CD4-positive, alpha-beta T cell treated with Interleukin-2 at 100 ng/mL for 4 hours (primary cell): Measurements from ENCODE around the gene SLC35D2.
A peak's percentile ranks its signal among the peaks of the same experiment; 100 is the strongest.

Experiments used
- DNase-seq: peaks from one replicate; pipeline ENCODE4 v3.0.0-alpha.2; 2020; ENCODE audit warnings: low spot score

Gene SLC35D2

DNA sequence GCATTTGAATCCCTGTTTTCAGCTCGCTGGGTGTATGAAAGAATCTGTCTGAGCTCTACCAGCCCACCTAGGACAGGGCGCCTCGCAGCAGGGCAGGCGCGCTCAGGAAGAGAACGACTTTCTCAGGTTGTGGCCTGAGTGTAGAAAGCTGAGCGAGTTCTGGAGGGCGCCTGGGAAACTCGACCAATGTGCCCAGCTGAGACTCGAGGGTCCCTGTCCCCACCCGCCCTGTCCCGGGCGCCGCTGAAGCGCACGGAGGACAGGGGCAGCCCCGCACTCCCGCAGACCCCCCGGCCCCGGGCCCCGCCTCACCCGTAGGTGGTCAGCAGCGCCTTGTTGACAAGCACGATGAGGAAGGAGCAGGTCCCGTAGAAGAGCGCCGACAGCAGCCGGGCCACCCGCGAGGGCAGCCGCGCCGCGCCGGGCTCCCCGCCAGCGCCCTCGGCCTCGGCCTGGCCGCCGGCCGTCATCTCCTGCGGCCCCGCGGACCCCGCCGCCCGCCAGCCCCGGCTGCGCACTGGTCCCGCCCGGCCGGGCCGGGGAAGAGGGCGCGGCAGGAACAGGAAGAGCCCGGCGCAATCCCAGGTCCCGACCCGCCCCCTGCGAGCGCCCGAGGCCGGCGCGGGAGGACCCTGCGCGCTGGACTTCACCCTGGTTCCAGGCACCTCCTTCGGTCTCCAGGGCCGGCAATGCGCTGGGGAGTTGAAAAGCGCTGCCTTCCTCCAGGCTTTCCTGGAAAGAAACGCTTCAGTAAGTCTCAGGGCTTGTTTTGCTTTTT lies at the start of gene SLC35D2:
Gene SLC35D2 (minus strand): TSS at position 547 of the 778 bp plus-strand sequence. CDS start 77 bp downstream, at position 470.
- DNase-seq = peak; percentile 14

DNA sequence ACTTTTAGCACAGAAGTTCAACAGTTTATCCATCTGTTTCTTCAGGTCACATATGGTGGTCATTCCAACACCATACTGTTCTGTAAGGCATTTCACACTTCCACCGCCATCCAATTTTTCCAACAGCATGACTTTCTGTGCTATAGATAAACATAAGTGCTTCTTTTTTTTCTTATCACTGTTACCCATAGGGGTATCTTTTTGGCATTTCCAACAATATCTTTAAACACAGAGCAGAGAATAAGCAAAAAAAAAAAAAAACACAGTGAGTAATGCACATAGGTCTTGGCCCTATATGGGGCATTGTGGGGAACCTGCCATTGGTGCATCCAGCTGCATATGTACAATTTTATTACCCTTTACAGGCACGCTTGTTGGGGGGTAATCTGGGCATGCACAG lies 46.9 kb upstream of the SLC35D2 start:
- DNase-seq = no peak

GRCh38 chr9:96429732-96430131 lies 46.2 kb upstream of the SLC35D2 start:
- no peak for DNase-seq

DNA sequence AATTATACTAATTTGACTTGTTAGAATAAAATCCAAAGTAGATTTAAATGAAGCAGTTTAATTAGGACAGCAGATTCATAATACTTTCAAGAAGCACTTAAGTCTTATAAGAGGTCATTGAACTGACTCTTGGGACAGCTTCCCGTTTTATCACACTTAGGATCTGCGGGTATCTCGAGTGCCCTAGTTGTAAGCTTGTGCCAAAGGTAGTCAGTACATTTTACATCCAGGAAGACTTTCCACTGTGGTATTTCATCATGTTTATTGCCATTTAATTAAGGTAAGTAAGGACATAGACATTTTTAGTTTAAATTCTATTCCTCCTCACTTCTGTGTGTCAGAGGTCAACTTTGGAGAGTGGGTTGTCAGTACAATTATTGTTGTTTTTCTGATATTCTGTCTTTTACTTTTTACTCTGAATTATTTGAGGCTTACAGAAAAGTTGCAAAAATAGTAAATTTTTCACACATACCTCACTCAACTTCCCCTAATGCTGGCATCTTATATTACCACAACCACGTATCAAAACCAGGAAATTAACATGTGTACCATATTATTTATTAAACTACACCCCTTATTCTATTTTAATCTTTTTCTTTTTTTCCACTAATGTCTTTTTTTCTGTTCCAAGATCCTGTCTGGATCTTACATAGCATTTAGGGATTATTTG lies 42.1 kb upstream of the SLC35D2 start:
- peak; percentile 23 for DNase-seq

GRCh38 chr9:96423985-96424336 lies 40.5 kb upstream of the SLC35D2 start:
- DNase-seq = no peak

DNA sequence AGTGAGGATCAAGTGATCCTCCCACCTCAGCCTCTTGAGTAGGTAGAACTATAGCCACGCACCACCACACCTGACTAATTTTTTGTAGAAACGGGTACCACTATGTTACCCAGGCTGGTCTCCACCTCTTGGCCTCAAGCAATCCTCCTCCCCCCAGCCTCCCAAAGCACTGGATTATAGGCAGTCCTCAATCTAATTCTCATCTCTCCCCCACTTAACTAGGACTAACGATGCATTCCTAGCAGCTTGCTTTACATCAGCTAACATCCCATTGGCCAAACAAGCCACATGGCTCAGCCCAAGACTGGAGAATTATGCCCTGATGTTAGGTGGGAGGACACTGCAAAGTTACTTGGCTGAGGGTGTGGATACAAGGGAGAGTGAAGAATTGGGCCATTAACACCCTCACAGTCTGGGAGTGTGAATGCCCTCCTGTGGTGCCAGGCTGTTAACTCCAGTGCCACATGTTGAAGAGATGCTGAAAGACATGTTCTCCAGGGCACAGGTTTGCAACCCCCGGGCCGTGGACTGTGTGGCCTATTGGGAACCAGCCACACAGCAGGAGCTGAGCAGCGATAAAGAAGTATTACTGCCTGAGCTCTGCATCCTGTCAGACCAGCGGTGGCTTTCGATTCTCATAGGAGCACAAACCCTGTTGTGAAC lies 39.9 kb upstream of the SLC35D2 start:
- no peak for DNase-seq

DNA sequence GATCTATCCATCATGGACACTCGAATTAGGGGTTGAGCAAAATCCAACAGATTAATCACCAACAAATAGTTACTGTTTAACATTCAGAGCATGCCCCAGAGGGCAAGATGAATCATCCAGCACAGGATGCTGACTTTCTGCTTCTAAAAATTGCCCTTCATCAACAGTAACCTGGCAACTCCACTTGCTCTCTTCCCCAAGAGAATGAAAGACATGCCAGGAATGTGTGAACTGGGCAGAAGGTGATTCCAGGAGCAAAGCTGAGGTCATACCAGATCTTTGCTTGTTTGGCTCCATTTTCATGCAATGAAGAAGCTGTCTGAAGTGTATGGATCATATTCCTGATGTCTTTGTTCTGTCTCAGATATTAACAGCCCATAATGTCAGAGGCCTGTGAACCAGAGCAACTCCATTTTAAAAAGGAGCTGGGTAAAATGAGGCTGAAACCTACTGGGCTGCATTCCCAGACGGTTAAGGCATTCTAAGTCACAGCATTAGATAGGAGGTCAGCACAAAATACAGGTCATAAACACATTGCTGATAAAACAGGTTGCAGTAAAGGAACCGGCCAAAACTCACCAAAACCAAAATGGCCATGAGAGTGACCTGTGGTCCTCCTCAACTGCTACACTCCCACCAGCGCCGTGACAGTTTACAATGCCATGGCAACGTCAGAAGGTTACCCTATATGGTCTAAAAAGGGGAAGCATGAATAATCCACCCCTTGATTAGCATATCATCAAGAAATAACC lies 37.1 kb upstream of the SLC35D2 start:
- DNase-seq = peak; percentile 62

GRCh38 chr9:96419691-96419969 lies 36.1 kb upstream of the SLC35D2 start:
- no peak for DNase-seq

GRCh38 chr9:96418920-96419690 lies 35.6 kb upstream of the SLC35D2 start:
- DNase-seq = peak; percentile 58

DNA sequence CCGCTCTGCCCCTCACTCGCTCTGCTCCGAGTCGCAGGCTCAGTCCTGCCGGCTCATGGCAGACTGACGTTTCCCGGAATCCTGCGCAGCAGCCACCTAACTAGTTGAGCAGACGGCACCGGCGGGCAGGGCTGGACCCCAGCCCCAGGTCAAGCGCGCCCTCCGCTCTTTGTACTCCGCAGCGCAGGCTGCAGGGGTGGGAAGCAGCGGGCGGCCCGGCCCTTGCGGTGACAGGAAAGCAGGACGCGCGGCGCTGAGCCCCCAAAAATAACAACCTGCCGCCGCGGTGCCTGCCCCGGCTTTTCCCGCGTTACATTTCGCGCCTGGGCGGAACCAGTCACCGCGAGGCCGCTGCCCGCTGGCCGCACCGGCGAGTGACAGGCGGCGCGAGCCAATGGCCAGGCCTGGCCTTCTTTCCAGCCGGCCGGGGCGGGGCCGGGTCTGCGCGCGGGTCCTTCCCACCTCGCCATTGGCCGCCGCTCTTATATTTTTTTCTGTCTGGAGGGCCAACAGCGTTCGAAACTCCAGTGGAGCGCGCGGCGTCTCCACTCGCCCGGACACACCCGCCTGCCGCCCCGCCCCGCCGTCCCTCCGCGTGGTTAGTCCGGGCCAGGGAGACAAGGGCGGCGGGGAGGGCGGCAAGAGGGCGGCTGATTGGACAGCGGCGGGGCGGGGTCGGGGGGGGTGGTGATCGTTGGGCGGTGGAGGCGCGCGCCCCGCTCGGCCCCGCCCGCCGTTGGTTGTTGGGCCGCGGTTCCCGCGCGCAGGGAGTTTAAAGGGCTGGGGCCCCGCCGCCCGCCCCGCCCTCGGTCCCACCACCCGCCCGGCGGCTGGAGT lies 34.8 kb upstream of the SLC35D2 start, which contains the start of gene ZNF367:
Gene ZNF367 (minus strand): TSS at position 288 of the 837 bp plus-strand sequence. CDS start 338 bp downstream, outside the sequence.
- peak; percentile 95 for DNase-seq

- DNase-seq = peak; percentile 31
Observed at GRCh38 chr9:96417661-96418082, 34.2 kb upstream of the SLC35D2 start.

- DNase-seq = peak; percentile 89
Observed at GRCh38 chr9:96417051-96417586, 33.6 kb upstream of the SLC35D2 start.

GRCh38 chr9:96413302-96414221 lies 30.1 kb upstream of the SLC35D2 start:
- DNase-seq = peak; percentile 32

DNA sequence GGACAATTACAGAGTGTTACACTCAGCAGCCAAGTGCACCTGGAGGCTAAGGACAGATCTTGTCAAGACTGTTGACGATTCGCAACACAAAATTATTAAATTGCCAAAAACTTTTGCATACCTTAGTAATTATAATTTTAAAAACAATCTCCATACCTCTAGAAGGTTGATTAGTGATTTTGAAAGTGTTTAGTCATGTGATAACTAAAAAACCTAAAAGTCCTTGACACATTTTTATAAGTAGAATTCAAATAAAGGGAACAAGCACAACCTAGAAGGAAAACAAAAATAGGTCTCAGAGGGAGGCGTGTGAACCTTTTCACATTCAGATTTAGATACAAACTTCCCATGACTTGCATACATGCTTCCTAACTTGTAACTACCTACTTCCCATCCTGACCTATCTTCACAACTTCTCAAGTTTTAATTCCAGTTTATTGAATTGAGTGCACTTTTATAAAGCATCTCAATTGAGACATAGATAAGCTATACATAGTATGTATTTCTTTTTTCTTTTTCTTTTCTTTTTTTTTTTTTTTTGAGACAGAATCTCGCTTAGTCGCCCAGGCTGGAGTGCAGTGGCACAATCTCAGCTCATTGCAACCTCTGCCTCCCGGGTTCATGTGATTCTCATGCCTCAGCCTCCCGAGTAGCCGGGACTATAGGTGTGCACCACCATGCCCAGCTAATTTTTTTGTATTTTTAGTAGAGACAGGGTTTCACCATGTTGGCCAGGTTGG lies 28.8 kb upstream of the SLC35D2 start:
- no peak for DNase-seq

DNA sequence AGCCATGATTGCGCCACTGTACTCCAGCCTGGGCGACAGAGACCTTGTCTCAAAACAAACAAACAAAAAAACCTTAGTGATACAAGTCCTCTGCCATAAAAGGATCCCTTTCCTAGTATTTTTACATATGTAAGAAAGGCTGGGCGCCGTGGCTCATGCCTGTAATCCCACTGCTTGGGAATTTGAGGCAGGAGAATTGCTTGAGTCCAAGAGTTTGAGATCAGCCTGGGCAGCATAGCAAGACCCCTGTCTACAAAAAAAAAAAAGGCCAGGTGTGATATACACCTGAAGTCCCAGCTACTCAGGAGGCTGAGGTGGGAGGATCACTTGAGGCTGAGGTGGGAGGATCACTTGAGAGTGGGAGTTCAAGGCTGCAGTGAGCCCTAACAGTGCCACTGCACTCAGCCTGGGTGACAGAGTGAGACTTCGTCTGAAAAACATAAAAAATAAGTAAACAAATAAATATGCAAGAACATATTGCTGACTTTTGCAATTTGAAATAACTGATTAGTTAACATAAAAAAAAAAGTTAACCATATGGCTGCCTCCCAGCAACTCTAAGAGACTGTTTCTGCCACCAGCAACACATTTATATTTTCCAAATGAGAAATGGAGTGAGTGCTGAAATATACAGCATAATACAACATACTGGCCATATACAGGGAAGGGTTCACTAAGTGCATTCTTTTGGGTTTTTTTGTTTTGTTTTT lies 27.8 kb upstream of the SLC35D2 start:
- DNase-seq = no peak

GRCh38 chr9:96408409-96409280 lies 25.1 kb upstream of the SLC35D2 start:
- DNase-seq = no peak
